IPS DF 4.7 (cell line): Measurements from ENCODE around the gene PDHA2.
A peak's percentile ranks its signal among the peaks of the same experiment; 100 is the strongest.
"Not testable (repeated sequence)": the region's sequence is repeated elsewhere in the genome, so short reads cannot be mapped to it uniquely, and the experiment has no call there.

Experiments
- DNase-seq: peaks from one replicate; pipeline ENCODE4 v3.0.0-alpha.2; 2013; ENCODE audit warnings: low spot score; ENCODE audit errors: extremely low read depth

Gene PDHA2

GRCh38 chr4:95839891-95840290 is at the start of gene PDHA2:
Gene PDHA2 (plus strand): TSS chr4:95840093. CDS start chr4:95840151, 58 bp downstream.
- DNase-seq, result no peak

- DNase-seq, result no peak
Measured at GRCh38 chr4:95798003-95798402, 41.9 kb upstream of the PDHA2 start.

- DNase-seq, result peak; percentile 22
Measured at GRCh38 chr4:95798727-95799126, 41.2 kb upstream of the PDHA2 start.

- DNase-seq, result no peak
Measured at GRCh38 chr4:95821867-95822266, 18.0 kb upstream of the PDHA2 start.

GRCh38 chr4:95825546-95825945 is 14.3 kb upstream of the PDHA2 start:
- DNase-seq, result no peak

- DNase-seq, result no peak
Measured at GRCh38 chr4:95830651-95831050, 9.2 kb upstream of the PDHA2 start.

- no peak for DNase-seq
Measured at GRCh38 chr4:95831166-95831565, 8.7 kb upstream of the PDHA2 start.

- no peak for DNase-seq
Measured at GRCh38 chr4:95833711-95834194, 6.1 kb upstream of the PDHA2 start.

GRCh38 chr4:95835672-95836071 is 4.2 kb upstream of the PDHA2 start:
- no peak for DNase-seq

- DNase-seq, result no peak
Measured at GRCh38 chr4:95838192-95838591, 1.7 kb upstream of the PDHA2 start.

- DNase-seq, result no peak
Measured at GRCh38 chr4:95847908-95848460, 8.1 kb downstream of the PDHA2 start.

GRCh38 chr4:95850161-95850560 is 10.3 kb downstream of the PDHA2 start:
- no peak for DNase-seq

GRCh38 chr4:95857761-95858160 is 17.9 kb downstream of the PDHA2 start:
- DNase-seq, result no peak

- DNase-seq, result no peak
Measured at GRCh38 chr4:95867919-95868318, 28.0 kb downstream of the PDHA2 start.

GRCh38 chr4:95869414-95869813 is 29.5 kb downstream of the PDHA2 start:
- DNase-seq, result not testable (repeated sequence)

GRCh38 chr4:95869961-95870500 is 30.1 kb downstream of the PDHA2 start:
- DNase-seq, result no peak

GRCh38 chr4:95877636-95878035 is 37.7 kb downstream of the PDHA2 start:
- no peak for DNase-seq

GRCh38 chr4:95887551-95887950 is 47.7 kb downstream of the PDHA2 start:
- DNase-seq, result no peak

- no peak for DNase-seq
Measured at GRCh38 chr4:95889662-95890061, 49.8 kb downstream of the PDHA2 start.
